Heart left ventricle (tissue), 13 donors: ENCODE results near the gene NFATC1.

ENCODE experiments used
- POLR2A ChIP-seq, 2 donors: fragments of 450-650 bp; IDR thresholded peaks; one replicate each; pipeline ENCODE4 v1.6.1; 2017; ENCODE audit warnings: antibody characterized with exemption in 2 of 2, mild to moderate bottlenecking in 2 of 2, moderate library complexity in 2 of 2
- TF ChIP-seq, protein P1 (sequence below), 12 donors: fragments of 200-600 bp; sonication (generic) in 4 of 12; IDR thresholded peaks; one replicate each; pipeline versions ENCODE4 v1.5.0 to v1.8.0; 2018 to 2022; ENCODE audit warnings: antibody characterized with exemption in 12 of 12, mild to moderate bottlenecking in 5 of 12
- donor health status: ischemic (EF 13 %, LVEDD 7.1; RV severe dilation, severe dysfunction).
- donor health status: DM: no; HTN: yes; CAD: no.
- donor health status: DM: no; HTN: no; CAD: no.
- donor health status: ischemic (EF 25% LVEDD 6.9; RV normal size, moderate dysfunction).
- donor health status: ischemic (EF 25% LVEDD 5.7; RV mildly dilated, moderate dysfunction).
- donor health status: ischemic (EF 35%, LVEDD 5.7; RV mildly dilated, moderate dysfunction).
- donor health status: nonischemic (EF 11% LVEDD 7.7; RV severe dilation, severe dysfunction).
- donor health status: DM: yes; HTN: yes; CAD: no.
- donor health status: PGD.
- donor health status: ischemic (EF 29% LVEDD 5.4; RV normal size, mild dysfunction).
- donor health status: nonischemic (EF 23%, LVEDD 6.1; RV moderate dilation, normal function).

- TF ChIP-seq, protein P1, sequence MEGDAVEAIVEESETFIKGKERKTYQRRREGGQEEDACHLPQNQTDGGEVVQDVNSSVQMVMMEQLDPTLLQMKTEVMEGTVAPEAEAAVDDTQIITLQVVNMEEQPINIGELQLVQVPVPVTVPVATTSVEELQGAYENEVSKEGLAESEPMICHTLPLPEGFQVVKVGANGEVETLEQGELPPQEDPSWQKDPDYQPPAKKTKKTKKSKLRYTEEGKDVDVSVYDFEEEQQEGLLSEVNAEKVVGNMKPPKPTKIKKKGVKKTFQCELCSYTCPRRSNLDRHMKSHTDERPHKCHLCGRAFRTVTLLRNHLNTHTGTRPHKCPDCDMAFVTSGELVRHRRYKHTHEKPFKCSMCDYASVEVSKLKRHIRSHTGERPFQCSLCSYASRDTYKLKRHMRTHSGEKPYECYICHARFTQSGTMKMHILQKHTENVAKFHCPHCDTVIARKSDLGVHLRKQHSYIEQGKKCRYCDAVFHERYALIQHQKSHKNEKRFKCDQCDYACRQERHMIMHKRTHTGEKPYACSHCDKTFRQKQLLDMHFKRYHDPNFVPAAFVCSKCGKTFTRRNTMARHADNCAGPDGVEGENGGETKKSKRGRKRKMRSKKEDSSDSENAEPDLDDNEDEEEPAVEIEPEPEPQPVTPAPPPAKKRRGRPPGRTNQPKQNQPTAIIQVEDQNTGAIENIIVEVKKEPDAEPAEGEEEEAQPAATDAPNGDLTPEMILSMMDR (IDR thresholded peaks at IDR 0.05), result no peak
- no peak for TF ChIP-seq POLR2A (IDR thresholded peaks at IDR 0.05)
Observed at GRCh38 chr18:79426376-79427300, 30.9 kb downstream of the NFATC1 start.
